Gastrocnemius medialis (tissue), 4 donors: ENCODE measurements around the gene AP5Z1.

ENCODE experiments used
- CTCF ChIP-seq, 5 experiments: fragments of 450-650 bp in 3 of 5; fragments of 200-600 bp in 2 of 5; sonication (generic) in 2 of 5; IDR thresholded peaks in 4 of 5; conservative IDR thresholded peaks in 1 of 5; 1 replicate in 4 of 5; 2 replicates in 1 of 5; pipeline ENCODE4 v1.5.1; 2016 to 2019; ENCODE audit warnings: antibody characterized with exemption in 5 of 5, mild to moderate bottlenecking in 3 of 5, moderate library complexity in 3 of 5
- POLR2A ChIP-seq, 2 donors: fragments of 450-650 bp; IDR thresholded peaks; one replicate each; pipeline ENCODE4 v1.6.1; 2017; ENCODE audit warnings: antibody characterized with exemption in 2 of 2, mild to moderate bottlenecking in 2 of 2, moderate library complexity in 2 of 2

GRCh38 chr7:4772306-4772705 lies 3.1 kb upstream of the AP5Z1 start:
- TF ChIP-seq CTCF (IDR thresholded peaks at IDR 0.05 in 4 of 5, conservative IDR thresholded peaks at IDR 0.05 in 1 of 5) (no peak), POLR2A (IDR thresholded peaks at IDR 0.05) (no peak)
